HCT116 (cell line): ENCODE results near the gene SLC29A1. TPM values are rescaled to one million over a fixed set of nuclear protein-coding genes. Genes with fewer than 3 reads are reported as not detected.

ENCODE experiments used
- ATAC-seq: fragments of 200-7000 bp; cut with Tn5 transposase; 2 replicates; pipeline ENCODE4 v1.9.1; 2020; ENCODE audit warnings: mild to moderate bottlenecking, moderate library complexity
- BruUV-seq: library from RNA; stranded (reverse); fragments of 400-500 nt; replicated peaks from 2 replicates; lab custom pipeline; 2021; lab: Mats Ljungman, UMichigan
- CTCF ChIA-PET: fragments of 300-600 bp; sonication (Branson Sonifier 250); formaldehyde crosslinking; loops from one replicate; lab custom pipeline; 2021; ENCODE audit warnings: antibody characterized with exemption; lab: Charles Lee
- POLR2A ChIA-PET: fragments of 300-600, 350-600 bp; sonication (Branson Sonifier 250); formaldehyde crosslinking; loops from one replicate; lab custom pipeline; 2021; ENCODE audit warnings: antibody characterized with exemption; lab: Charles Lee
- RAD21 ChIA-PET, 2 experiments: fragments of 300-600 bp; sonication (Branson Sonifier 250); formaldehyde crosslinking; loops; one replicate each; lab custom pipeline; 2023; ENCODE audit warnings: low total read pairs in 2 of 2; ENCODE audit not compliant: uncharacterized antibody in 2 of 2, unreplicated experiment in 2 of 2, low non-redundant PET in 1 of 2; lab: Charles Lee
- DNase-seq: peaks from one replicate; pipeline ENCODE4 v3.0.0-alpha.2; 2010; ENCODE audit warnings: low read depth, low spot score
- H2AFZ ChIP-seq: fragments of 200-600 bp; shearing (Covaris generic), sonication (generic); 2 replicates; pipeline ENCODE4 v1.6.1; 2017; ENCODE audit warnings: low read depth, mixed run types, mixed read lengths, antibody characterized with exemption, low read length; ENCODE audit not compliant: poor library complexity, severe bottlenecking
- H3K27ac ChIP-seq: 2 replicates; pipeline ENCODE4 v1.5.1; 2012; ENCODE audit warnings: low read depth, low read length
- H3K27me3 ChIP-seq: fragments of 200-600 bp; sonication (generic); 2 replicates; pipeline ENCODE4 v1.6.1; 2016; ENCODE audit warnings: mixed run types, low read length, mixed read lengths; ENCODE audit not compliant: insufficient read depth
- H3K36me3 ChIP-seq, 2 experiments: fragments of 200-500 bp in 1 of 2; fragments of 200-600 bp in 1 of 2; sonication (Bioruptor generic) in 1 of 2; sonication (generic) in 1 of 2; 2 replicates each; pipeline versions ENCODE4 v1.5.1 to v1.6.1; 2014 to 2016; ENCODE audit warnings: low read length in 2 of 2, inconsistent platforms in 1 of 2, mixed read lengths in 1 of 2, mixed run types in 1 of 2; ENCODE audit not compliant: insufficient read depth in 2 of 2, control insufficient read depth in 1 of 2
- H3K4me1 ChIP-seq, 2 experiments: fragments of 200-600 bp in 1 of 2; sonication (generic) in 1 of 2; 2 replicates each; pipeline versions ENCODE4 v1.5.1 to v1.6.1; 2012 to 2017; ENCODE audit warnings: low read length in 2 of 2, inconsistent platforms in 1 of 2, mild to moderate bottlenecking in 1 of 2, mixed read lengths in 1 of 2, mixed run types in 1 of 2, moderate library complexity in 1 of 2; ENCODE audit not compliant: insufficient read depth in 2 of 2, control insufficient read depth in 1 of 2
- H3K4me2 ChIP-seq: fragments of 200-600 bp; sonication (generic); 2 replicates; pipeline ENCODE4 v1.6.1; 2017; ENCODE audit warnings: mixed run types, low read length, mixed read lengths
- H3K4me3 ChIP-seq, 2 experiments: fragments of 200-600 bp in 1 of 2; sonication (generic) in 1 of 2; replicated peaks in 1 of 2; 2 replicates each; pipeline ENCODE4 v1.5.1; 2011 to 2016; ENCODE audit warnings: low read length in 2 of 2, control low read depth in 1 of 2, low read depth in 1 of 2, mild to moderate bottlenecking in 1 of 2, mixed read lengths in 1 of 2, mixed run types in 1 of 2
- H3K79me2 ChIP-seq: fragments of 200-600 bp; sonication (generic); 2 replicates; pipeline ENCODE4 v1.6.1; 2017; ENCODE audit warnings: mild to moderate bottlenecking, mixed run types, low read length, moderate library complexity, mixed read lengths; ENCODE audit not compliant: insufficient read depth
- H3K9ac ChIP-seq: fragments of 200-600 bp; sonication (generic); 2 replicates; pipeline ENCODE4 v1.6.1; 2016; ENCODE audit warnings: low read length, mixed read lengths
- H3K9me2 ChIP-seq: fragments of 200-600 bp; sonication (generic), shearing (Covaris generic); 2 replicates; pipeline ENCODE4 v1.6.1; 2017; ENCODE audit warnings: mixed run types, mild to moderate bottlenecking, moderate library complexity; ENCODE audit not compliant: insufficient read depth
- H3K9me3 ChIP-seq, 2 experiments: fragments of 200-500 bp in 1 of 2; fragments of 200-600 bp in 1 of 2; sonication (Bioruptor generic) in 1 of 2; sonication (generic) in 1 of 2; 2 replicates each; pipeline ENCODE4 v1.6.1; 2014 to 2017; ENCODE audit warnings: low read length in 2 of 2, mixed read lengths in 2 of 2, inconsistent platforms in 1 of 2, low read depth in 1 of 2, mild to moderate bottlenecking in 1 of 2, mixed run types in 1 of 2, moderate library complexity in 1 of 2; ENCODE audit not compliant: control insufficient read depth in 1 of 2, insufficient read depth in 1 of 2
- H4K20me1 ChIP-seq: fragments of 200-600 bp; sonication (generic), shearing (Covaris generic); 2 replicates; pipeline ENCODE4 v1.6.1; 2017; ENCODE audit warnings: mixed run types, mild to moderate bottlenecking, moderate library complexity; ENCODE audit not compliant: insufficient read depth
- EZH2 ChIP-seq: fragments of 200-600 bp; sonication (generic); IDR thresholded peaks from 2 replicates; pipeline ENCODE4 v1.6.1; 2017; ENCODE audit warnings: antibody characterized with exemption, mixed run types
- FOSL1 ChIP-seq: IDR thresholded peaks from 2 replicates; pipeline ENCODE4 v1.6.1; 2012; ENCODE audit warnings: low read depth
- JUND ChIP-seq: IDR thresholded peaks from 2 replicates; pipeline ENCODE4 v1.6.1; 2012
- SIN3A ChIP-seq: IDR thresholded peaks from 2 replicates; pipeline ENCODE4 v1.6.1; 2012; ENCODE audit warnings: low read depth
- SP1 ChIP-seq: IDR thresholded peaks from 2 replicates; pipeline ENCODE4 v1.6.1; 2012; ENCODE audit warnings: low read depth
- intact Hi-C: fragments of 100-400 bp; cut with micrococcal nuclease; formaldehyde crosslinking; loops from 2 replicates; pipeline ENCODE4 v1.10.0; 2022
- total RNA-seq: library from RNA; stranded (reverse); gene quantifications from one replicate; pipeline ENCODE4 v1.2.1, GENCODE V29; 2021; ENCODE audit not compliant: unreplicated experiment
- TF ChIP-seq, protein P1 (sequence below): IDR thresholded peaks from 2 replicates; pipeline ENCODE4 v1.6.1; 2012; ENCODE audit warnings: low read depth
- TF ChIP-seq, protein P2 (sequence below), 3 experiments: fragments of 200-600 bp in 1 of 3; sonication (generic) in 1 of 3; IDR thresholded peaks in 2 of 3; conservative IDR thresholded peaks in 1 of 3; 2 replicates each; pipeline ENCODE4 v1.5.1; 2012 to 2017; ENCODE audit warnings: low read depth in 2 of 3, low read length in 2 of 3, antibody characterized with exemption in 1 of 3, borderline replicate concordance in 1 of 3, control low read depth in 1 of 3, mild to moderate bottlenecking in 1 of 3, mixed read lengths in 1 of 3, mixed run types in 1 of 3, moderate library complexity in 1 of 3; ENCODE audit not compliant: insufficient read depth in 1 of 3

Gene SLC29A1
- total RNA-seq, 1 experiment from 2014 or later = 67.6 TPM

DNA sequence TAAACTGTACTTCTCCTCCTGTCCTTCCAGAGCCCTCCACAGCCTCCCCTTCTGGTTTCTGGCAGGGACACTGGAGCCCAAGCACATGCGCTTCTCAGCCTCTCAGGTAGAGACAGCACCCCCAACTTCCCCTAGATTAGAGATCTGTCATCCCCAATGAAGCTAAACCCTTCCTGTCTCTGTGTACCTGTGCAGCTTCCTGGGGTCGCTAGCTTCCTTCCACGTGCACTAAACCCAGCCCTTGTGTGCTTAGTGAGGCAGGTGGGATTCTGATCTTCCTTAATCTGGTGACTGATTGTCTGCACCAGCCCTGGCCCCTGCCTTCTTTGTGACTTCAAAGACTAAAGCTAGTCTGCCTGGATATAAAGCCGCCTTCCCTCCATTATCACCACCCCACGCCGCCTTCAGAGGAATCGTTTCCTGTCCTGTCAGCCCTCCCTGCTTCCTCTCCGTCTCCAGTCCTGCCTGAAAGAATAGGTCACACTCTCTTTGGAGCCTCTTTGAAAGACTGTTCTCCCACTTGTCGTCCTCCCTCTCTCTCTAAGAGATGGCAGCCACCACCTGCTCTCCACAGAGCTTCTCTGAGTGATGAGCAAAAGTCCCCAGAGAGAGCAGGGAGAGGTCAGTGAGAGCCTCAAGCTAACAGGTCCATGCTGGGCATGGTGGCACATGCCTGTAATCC is 37.3 kb upstream of the SLC29A1 start:
- Histone ChIP-seq H3K27ac (no peak overlapping the region), H3K9me2 (no peaks in the 10 kb centered on the region), H3K4me1 (no peaks in the 10 kb centered on the region), H3K79me2 (no peaks in the 10 kb centered on the region), H2AFZ (no peak overlapping the region), H4K20me1 (no peaks in the 10 kb centered on the region), H3K4me3 (no peak overlapping the region), H3K36me3 (no peaks in the 10 kb centered on the region), H3K27me3 (no peaks in the 10 kb centered on the region), H3K9ac (no peak overlapping the region), H3K9me3 (no peaks in the 10 kb centered on the region), H3K4me2 (no peak overlapping the region)
- ChIA-PET RAD21 (no interaction called here), POLR2A (no interaction called here), CTCF (no interaction called here)
- ATAC-seq (no peak), DNase-seq (no peak)
- intact Hi-C loops = no loop called here
- no peak for TF ChIP-seq SIN3A
- TF ChIP-seq JUND = no peak
- no peak for TF ChIP-seq EZH2
- no peak for TF ChIP-seq FOSL1
- TF ChIP-seq, protein P1, sequence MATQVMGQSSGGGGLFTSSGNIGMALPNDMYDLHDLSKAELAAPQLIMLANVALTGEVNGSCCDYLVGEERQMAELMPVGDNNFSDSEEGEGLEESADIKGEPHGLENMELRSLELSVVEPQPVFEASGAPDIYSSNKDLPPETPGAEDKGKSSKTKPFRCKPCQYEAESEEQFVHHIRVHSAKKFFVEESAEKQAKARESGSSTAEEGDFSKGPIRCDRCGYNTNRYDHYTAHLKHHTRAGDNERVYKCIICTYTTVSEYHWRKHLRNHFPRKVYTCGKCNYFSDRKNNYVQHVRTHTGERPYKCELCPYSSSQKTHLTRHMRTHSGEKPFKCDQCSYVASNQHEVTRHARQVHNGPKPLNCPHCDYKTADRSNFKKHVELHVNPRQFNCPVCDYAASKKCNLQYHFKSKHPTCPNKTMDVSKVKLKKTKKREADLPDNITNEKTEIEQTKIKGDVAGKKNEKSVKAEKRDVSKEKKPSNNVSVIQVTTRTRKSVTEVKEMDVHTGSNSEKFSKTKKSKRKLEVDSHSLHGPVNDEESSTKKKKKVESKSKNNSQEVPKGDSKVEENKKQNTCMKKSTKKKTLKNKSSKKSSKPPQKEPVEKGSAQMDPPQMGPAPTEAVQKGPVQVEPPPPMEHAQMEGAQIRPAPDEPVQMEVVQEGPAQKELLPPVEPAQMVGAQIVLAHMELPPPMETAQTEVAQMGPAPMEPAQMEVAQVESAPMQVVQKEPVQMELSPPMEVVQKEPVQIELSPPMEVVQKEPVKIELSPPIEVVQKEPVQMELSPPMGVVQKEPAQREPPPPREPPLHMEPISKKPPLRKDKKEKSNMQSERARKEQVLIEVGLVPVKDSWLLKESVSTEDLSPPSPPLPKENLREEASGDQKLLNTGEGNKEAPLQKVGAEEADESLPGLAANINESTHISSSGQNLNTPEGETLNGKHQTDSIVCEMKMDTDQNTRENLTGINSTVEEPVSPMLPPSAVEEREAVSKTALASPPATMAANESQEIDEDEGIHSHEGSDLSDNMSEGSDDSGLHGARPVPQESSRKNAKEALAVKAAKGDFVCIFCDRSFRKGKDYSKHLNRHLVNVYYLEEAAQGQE = no peak
- BruUV-seq = no TSS peak

DNA sequence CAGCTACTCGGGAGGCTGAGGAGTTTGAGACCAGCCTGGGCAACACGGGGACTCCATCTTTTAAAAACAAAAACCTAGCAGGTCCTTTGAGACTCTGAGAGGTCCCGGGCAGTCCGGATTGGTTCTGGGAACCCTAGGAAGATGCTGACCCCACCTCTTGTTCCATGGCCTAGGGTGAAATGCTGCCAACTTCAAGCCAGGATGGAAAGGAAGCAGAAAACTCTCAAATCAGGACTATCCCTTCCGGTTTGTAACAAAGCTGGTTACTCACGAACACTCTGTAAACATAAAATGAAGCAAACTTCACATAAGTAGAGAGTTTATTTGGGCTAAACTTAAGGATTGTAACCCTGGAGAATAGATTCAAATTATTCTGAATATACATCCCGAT is 36.8 kb upstream of the SLC29A1 start:
- Histone ChIP-seq H3K79me2 (no peaks in the 10 kb centered on the region), H3K27ac (no peak overlapping the region), H4K20me1 (no peaks in the 10 kb centered on the region), H3K9me3 (no peaks in the 10 kb centered on the region), H3K27me3 (no peaks in the 10 kb centered on the region), H3K4me2 (no peak overlapping the region), H3K9me2 (no peaks in the 10 kb centered on the region), H3K4me1 (no peaks in the 10 kb centered on the region), H3K9ac (no peak overlapping the region), H3K4me3 (no peak overlapping the region), H3K36me3 (no peaks in the 10 kb centered on the region), H2AFZ (no peak overlapping the region)
- no peak for ATAC-seq
- ChIA-PET RAD21 (no interaction called here), CTCF (no interaction called here), POLR2A (no interaction called here)
- TF ChIP-seq, protein P2, sequence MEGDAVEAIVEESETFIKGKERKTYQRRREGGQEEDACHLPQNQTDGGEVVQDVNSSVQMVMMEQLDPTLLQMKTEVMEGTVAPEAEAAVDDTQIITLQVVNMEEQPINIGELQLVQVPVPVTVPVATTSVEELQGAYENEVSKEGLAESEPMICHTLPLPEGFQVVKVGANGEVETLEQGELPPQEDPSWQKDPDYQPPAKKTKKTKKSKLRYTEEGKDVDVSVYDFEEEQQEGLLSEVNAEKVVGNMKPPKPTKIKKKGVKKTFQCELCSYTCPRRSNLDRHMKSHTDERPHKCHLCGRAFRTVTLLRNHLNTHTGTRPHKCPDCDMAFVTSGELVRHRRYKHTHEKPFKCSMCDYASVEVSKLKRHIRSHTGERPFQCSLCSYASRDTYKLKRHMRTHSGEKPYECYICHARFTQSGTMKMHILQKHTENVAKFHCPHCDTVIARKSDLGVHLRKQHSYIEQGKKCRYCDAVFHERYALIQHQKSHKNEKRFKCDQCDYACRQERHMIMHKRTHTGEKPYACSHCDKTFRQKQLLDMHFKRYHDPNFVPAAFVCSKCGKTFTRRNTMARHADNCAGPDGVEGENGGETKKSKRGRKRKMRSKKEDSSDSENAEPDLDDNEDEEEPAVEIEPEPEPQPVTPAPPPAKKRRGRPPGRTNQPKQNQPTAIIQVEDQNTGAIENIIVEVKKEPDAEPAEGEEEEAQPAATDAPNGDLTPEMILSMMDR (IDR thresholded peaks at IDR 0.05 in 2 of 3, conservative IDR thresholded peaks at IDR 0.05 in 1 of 3; ENCODE audit: borderline replicate concordance in 1 of 3, insufficient read depth in 1 of 3, low read depth in 2 of 3, low read length in 2 of 3) = no peak
- TF ChIP-seq SP1 = no peak
- intact Hi-C loops = no loop called here
- no peak for DNase-seq
- no TSS peak for BruUV-seq
